Measurements from ENCODE around the gene RAP1GAP. TPM values are rescaled to one million over a fixed set of nuclear protein-coding genes. Genes with fewer than 3 reads are reported as not detected.
A peak's percentile ranks its signal among the peaks of the same experiment; 100 is the strongest.

The RAP1GAP gene
- total and polyA plus RNA-seq, 9 of the 15 experiments (the other 6 are each of a cell fraction or from before 2014, with no cell fraction given): 0.29 to 30.2 (median 19.2) TPM

- TF ChIP-seq PREB (CRISPR knock-in tag; IDR thresholded peaks at IDR 0.05): no peak
- TF ChIP-seq NFATC3 (IDR thresholded peaks at IDR 0.05): no peak
- TF ChIP-seq CHD4 (IDR thresholded peaks at IDR 0.05; ENCODE audit: insufficient read depth, insufficient replicate concordance, low read depth, low read length, poor library complexity, severe bottlenecking): peak; percentile 88
- no peak for TF ChIP-seq BRCA1 (IDR thresholded peaks at IDR 0.05)
- TF ChIP-seq BRCA1 (CRISPR knock-in tag; IDR thresholded peaks at IDR 0.05): no peak
- TF ChIP-seq HDGF (IDR thresholded peaks at IDR 0.05): no peak
- TF ChIP-seq ADNP (tag; IDR thresholded peaks at IDR 0.05): peak; percentile 99
- TF ChIP-seq TEAD4 (IDR thresholded peaks at IDR 0.05; ENCODE audit: low read length): no peak
- no peak for TF ChIP-seq TEAD4 (CRISPR knock-in tag; IDR thresholded peaks at IDR 0.05; ENCODE audit: borderline replicate concordance)
- TF ChIP-seq DACH1 (IDR thresholded peaks at IDR 0.05; ENCODE audit: partially characterized antibody): peak; percentile 48
- no peak for TF ChIP-seq HNRNPH1 (optimal IDR thresholded peaks at IDR 0.05; ENCODE audit: low read depth, low read length)
- no peak for TF ChIP-seq SNAPC5 (CRISPR knock-in tag; IDR thresholded peaks at IDR 0.05)
- TF ChIP-seq CBX2 (IDR thresholded peaks at IDR 0.05; ENCODE audit: insufficient read depth, low read length, poor library complexity, severe bottlenecking): no peak
- TF ChIP-seq ZNF239 (CRISPR knock-in tag; IDR thresholded peaks at IDR 0.05): no peak
- no peak for TF ChIP-seq CBX5 (IDR thresholded peaks at IDR 0.05; ENCODE audit: borderline replicate concordance, low read depth)
- TF ChIP-seq, protein P1, sequence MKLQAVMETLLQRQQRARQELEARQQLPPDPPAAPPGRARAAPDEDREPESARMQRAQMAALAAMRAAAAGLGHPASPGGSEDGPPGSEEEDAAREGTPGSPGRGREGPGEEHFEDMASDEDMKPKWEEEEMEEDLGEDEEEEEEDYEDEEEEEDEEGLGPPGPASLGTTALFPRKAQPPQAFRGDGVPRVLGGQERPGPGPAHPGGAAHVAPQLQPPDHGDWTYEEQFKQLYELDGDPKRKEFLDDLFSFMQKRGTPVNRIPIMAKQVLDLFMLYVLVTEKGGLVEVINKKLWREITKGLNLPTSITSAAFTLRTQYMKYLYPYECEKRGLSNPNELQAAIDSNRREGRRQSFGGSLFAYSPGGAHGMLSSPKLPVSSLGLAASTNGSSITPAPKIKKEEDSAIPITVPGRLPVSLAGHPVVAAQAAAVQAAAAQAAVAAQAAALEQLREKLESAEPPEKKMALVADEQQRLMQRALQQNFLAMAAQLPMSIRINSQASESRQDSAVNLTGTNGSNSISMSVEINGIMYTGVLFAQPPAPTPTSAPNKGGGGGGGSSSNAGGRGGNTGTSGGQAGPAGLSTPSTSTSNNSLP (IDR thresholded peaks at IDR 0.05; ENCODE audit: borderline replicate concordance, low read depth, low read length): no peak
- no peak for TF ChIP-seq BACH1 (tag; IDR thresholded peaks at IDR 0.05)
- TF ChIP-seq ZBTB26 (CRISPR knock-in tag; IDR thresholded peaks at IDR 0.05): 0 out of 2 replicates have a peak, but pooled peaks have one; percentile 64
- TF ChIP-seq U2AF1 (optimal IDR thresholded peaks at IDR 0.05; ENCODE audit: low read depth, low read length): peak; percentile 43
- peak; percentile 40; the same call in 1 of the 2 replicates for TF ChIP-seq GTF2A2 (tag; IDR thresholded peaks at IDR 0.05)
- no peak for TF ChIP-seq SREBF1 (IDR thresholded peaks at IDR 0.05; ENCODE audit: borderline replicate concordance, low read depth, low read length)
- TF ChIP-seq MIER1 (IDR thresholded peaks at IDR 0.05; ENCODE audit: low read depth): no peak
- TF ChIP-seq ZNF830 (CRISPR knock-in tag; IDR thresholded peaks at IDR 0.05): peak; percentile 10; the same call in 1 of the 2 replicates
- peak; percentile 51 for TF ChIP-seq GABPA (tag; conservative IDR thresholded peaks at IDR 0.05; ENCODE audit: low read depth)
- TF ChIP-seq POLR2A (conservative IDR thresholded peaks at IDR 0.05): peak; percentile 56; the same call in 1 of the 2 replicates
- no peak for TF ChIP-seq XRCC4 (IDR thresholded peaks at IDR 0.05; ENCODE audit: extremely low read depth, insufficient read depth, insufficient read length)
- TF ChIP-seq EZH2 (IDR thresholded peaks at IDR 0.05; ENCODE audit: borderline replicate concordance, low read depth, low read length): no peak
Measured at GRCh38 chr1:21669258-21670058, at the start of gene RAP1GAP (continued).

All from K562 (cell line).